Measurements from ENCODE around the gene RAB7A.

- TF ChIP-seq CTCF (IDR thresholded peaks at IDR 0.05; ENCODE audit: poor library complexity, severe bottlenecking) (no peak), EZH2 (IDR thresholded peaks at IDR 0.05; ENCODE audit: borderline replicate concordance, insufficient read depth, low read length, poor library complexity, severe bottlenecking) (no peak), POLR2AphosphoS5 (IDR thresholded peaks at IDR 0.05) (no peak), EP300 (conservative IDR thresholded peaks at IDR 0.05; ENCODE audit: poor library complexity, severe bottlenecking) (no peak), TAF1 (IDR thresholded peaks at IDR 0.05; ENCODE audit: low read depth) (no peak), REST (IDR thresholded peaks at IDR 0.05; ENCODE audit: borderline replicate concordance) (no peak), MXI1 (conservative IDR thresholded peaks at IDR 0.05; ENCODE audit: poor library complexity, severe bottlenecking) (no peak), SMC3 (conservative IDR thresholded peaks at IDR 0.05; ENCODE audit: poor library complexity) (no peak), RAD21 (conservative IDR thresholded peaks at IDR 0.05) (no peak)
Measured at GRCh38 chr3:128745742-128746141, 19.8 kb downstream of the RAB7A start.

Measured in neural cell (in vitro differentiated cells).